Adrenal gland (tissue), 12 donors: ENCODE data around the gene RBM44. TPM values are rescaled to one million over a fixed set of nuclear protein-coding genes. Genes with fewer than 3 reads are reported as not detected.

ENCODE experiments used
- DNase-seq, 7 donors: peaks; one replicate each; pipeline ENCODE4 v3.0.0-alpha.2; 2019 to 2020
- H3K27ac ChIP-seq, 5 donors: fragments of 200-600 bp; sonication (generic) in 4 of 5; 1 replicate in 3 of 5; 2 replicates in 2 of 5; pipeline versions ENCODE4 v1.5.1 to v1.8.0; 2016 to 2020; ENCODE audit warnings: mild to moderate bottlenecking in 1 of 5
- H3K27me3 ChIP-seq: fragments of 200-600 bp; 2 replicates; pipeline ENCODE4 v1.8.0; 2021
- H3K36me3 ChIP-seq, 2 donors: fragments of 200-600 bp; replicated peaks in 1 of 2; 1 replicate in 1 of 2; 2 replicates in 1 of 2; pipeline versions ENCODE4 v1.5.1 to v1.8.0; 2018 to 2022
- H3K4me1 ChIP-seq, 2 donors: fragments of 200-600 bp; replicated peaks in 1 of 2; 1 replicate in 1 of 2; 2 replicates in 1 of 2; pipeline versions ENCODE4 v1.5.1 to v1.8.0; 2018 to 2021
- H3K4me3 ChIP-seq, 4 donors: fragments of 200-600 bp; sonication (generic) in 3 of 4; one replicate each; pipeline ENCODE4 v1.5.1; 2016 to 2018
- H3K9me3 ChIP-seq, 3 donors: fragments of 200-600 bp; sonication (generic) in 1 of 3; replicated peaks in 1 of 3; 1 replicate in 2 of 3; 2 replicates in 1 of 3; pipeline versions ENCODE4 v1.5.1 to v1.8.0; 2016 to 2021
- POLR2A ChIP-seq, 2 donors: fragments of 450-650 bp; IDR thresholded peaks; one replicate each; pipeline ENCODE4 v1.6.1; 2017; ENCODE audit warnings: antibody characterized with exemption in 2 of 2, mild to moderate bottlenecking in 2 of 2, moderate library complexity in 1 of 2
- WGBS, 4 donors: extraction: QIAGEN DNeasy Blood & Tissue Kit in 2 of 4; methylation state at CpG; one replicate each; pipeline versions ENCODE4 v1.1.5 to v1.1.7; 2013 to 2017; 5-methylcytosine and 5-hydroxymethylcytosine counted together
- intact Hi-C, 2 donors: fragments of 100-400 bp; cut with DNase I; formaldehyde crosslinking; loops; one replicate each; pipeline versions ENCODE4 v1.14.1 to v1.15.0; 2022 to 2023
- polyA plus RNA-seq, 3 donors: library from polyadenylated mRNA; stranded (reverse); fragments of 200-250 nt in 2 of 3; fragments of 350-450 nt in 1 of 3; fragmentation: Illumina TruSeq in 1 of 3; extraction: RNeasy Lipid Tissue Mini Kit (QIAGEN cat#74804) in 1 of 3; gene quantifications; one replicate each; pipeline ENCODE4 v1.2.3, GENCODE V29; 2013 to 2014
- total RNA-seq, 9 donors: library from RNA; depleted of rRNA in 4 of 9; stranded (reverse); fragments of >200 nt in 4 of 9; fragments of 120-200 nt in 1 of 9; fragmentation: NEBNext Ultra II Directional in 1 of 9; extraction: Animal tissue kit (Norgen Biotek cat#: 25700) in 1 of 9; gene quantifications; one replicate each; pipeline versions ENCODE4 v1.1.0 to v1.2.4, GENCODE V29; 2013 to 2023
- TF ChIP-seq, protein P1 (sequence below), 6 experiments: fragments of 450-650 bp in 4 of 6; fragments of 200-600 bp in 2 of 6; sonication (generic) in 1 of 6; IDR thresholded peaks; 1 replicate in 5 of 6; 2 replicates in 1 of 6; pipeline versions ENCODE4 v1.5.1 to v1.8.0; 2016 to 2021; ENCODE audit warnings: antibody characterized with exemption in 6 of 6, mild to moderate bottlenecking in 2 of 6, moderate library complexity in 1 of 6
- donor health status: healthy with polysubstance abuse.
- donor health status: Bipolar disorder and iron deficiency.
- donor health status: DM: yes; HTN: yes; CAD: no.
- donor health status: DM: no; HTN: no; CAD: no.
- donor health status: DM: no; HTN: no; CAD: no.
- donor health status: DM: yes; HTN: yes; CAD: no.

RBM44 gene
- total and polyA plus RNA-seq, 12 donors = 0.15 to 0.72 (median 0.30) TPM; not detected in 1

DNA sequence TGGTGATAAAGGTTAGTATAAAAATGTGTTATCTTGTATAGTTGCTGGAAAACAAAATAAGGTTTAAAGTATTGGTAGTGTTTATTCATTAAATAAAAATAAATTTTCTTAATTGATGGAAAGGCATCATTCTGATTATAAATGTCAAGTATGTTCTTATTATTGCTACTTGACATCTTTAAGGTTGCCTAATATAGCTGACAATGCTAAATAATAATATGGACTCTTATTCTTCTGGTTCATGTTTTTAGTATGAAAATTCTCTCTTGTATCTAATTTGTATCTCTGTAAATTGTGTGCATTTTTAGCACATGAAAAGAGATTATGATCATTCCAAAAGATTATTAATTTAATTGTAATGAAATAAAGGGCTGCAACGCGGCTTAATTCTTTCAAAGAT is 25.0 kb downstream of the RBM44 start:
- intact Hi-C loops = no loop called here
- 89 to 97% (median 94%) methylated on average over 2 of the region's 2 CpGs for WGBS, 4 donors
- Histone ChIP-seq H3K9me3 (peaks cover 0 to 4% (median 0%) of the 10 kb centered on the region in 3 donors), H3K36me3 (no peaks in the 10 kb centered on the region), H3K27me3 (no peaks in the 10 kb centered on the region), H3K4me1 (no peaks in the 10 kb centered on the region), H3K4me3 (no peak overlapping the region), H3K27ac (no peak overlapping the region)
- DNase-seq = no peak
- TF ChIP-seq, protein P1, sequence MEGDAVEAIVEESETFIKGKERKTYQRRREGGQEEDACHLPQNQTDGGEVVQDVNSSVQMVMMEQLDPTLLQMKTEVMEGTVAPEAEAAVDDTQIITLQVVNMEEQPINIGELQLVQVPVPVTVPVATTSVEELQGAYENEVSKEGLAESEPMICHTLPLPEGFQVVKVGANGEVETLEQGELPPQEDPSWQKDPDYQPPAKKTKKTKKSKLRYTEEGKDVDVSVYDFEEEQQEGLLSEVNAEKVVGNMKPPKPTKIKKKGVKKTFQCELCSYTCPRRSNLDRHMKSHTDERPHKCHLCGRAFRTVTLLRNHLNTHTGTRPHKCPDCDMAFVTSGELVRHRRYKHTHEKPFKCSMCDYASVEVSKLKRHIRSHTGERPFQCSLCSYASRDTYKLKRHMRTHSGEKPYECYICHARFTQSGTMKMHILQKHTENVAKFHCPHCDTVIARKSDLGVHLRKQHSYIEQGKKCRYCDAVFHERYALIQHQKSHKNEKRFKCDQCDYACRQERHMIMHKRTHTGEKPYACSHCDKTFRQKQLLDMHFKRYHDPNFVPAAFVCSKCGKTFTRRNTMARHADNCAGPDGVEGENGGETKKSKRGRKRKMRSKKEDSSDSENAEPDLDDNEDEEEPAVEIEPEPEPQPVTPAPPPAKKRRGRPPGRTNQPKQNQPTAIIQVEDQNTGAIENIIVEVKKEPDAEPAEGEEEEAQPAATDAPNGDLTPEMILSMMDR (IDR thresholded peaks at IDR 0.05) = no peak
- TF ChIP-seq POLR2A (IDR thresholded peaks at IDR 0.05) = no peak

DNA sequence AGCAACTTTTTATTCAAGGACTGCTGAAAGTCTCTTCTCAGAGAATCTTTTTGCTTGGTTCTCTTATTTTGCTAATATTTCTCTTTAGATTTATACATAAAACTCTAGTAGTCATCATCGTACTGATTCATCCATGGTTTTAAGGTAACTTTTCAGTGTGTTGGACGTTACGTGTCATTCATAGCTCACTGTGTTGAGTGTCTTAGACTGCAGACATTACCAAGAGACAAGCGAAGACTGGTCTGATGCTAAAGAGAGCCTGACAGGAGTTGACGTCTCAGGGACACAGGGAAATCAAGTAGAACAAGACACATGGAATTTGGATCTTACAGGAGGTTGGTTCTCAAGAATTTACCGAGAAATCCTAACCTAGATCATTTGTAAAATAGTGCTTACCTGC is 25.5 kb downstream of the RBM44 start:
- no peak overlapping the region for H3K27ac ChIP-seq
- no peaks in the 10 kb centered on the region for H3K4me1 ChIP-seq
- peaks cover 0 to 4% (median 0%) of the 10 kb centered on the region in 3 donors for H3K9me3 ChIP-seq
- TF ChIP-seq POLR2A (IDR thresholded peaks at IDR 0.05) = no peak
- TF ChIP-seq, protein P1 (IDR thresholded peaks at IDR 0.05) = no peak
- 85 to 90% (median 86%) methylated on average over 6 of the region's 6 CpGs for WGBS, 4 donors
- H3K4me3 ChIP-seq = no peak overlapping the region
- no peaks in the 10 kb centered on the region for H3K36me3 ChIP-seq
- intact Hi-C loops = no loop called here
- no peaks in the 10 kb centered on the region for H3K27me3 ChIP-seq
- no peak for DNase-seq

DNA sequence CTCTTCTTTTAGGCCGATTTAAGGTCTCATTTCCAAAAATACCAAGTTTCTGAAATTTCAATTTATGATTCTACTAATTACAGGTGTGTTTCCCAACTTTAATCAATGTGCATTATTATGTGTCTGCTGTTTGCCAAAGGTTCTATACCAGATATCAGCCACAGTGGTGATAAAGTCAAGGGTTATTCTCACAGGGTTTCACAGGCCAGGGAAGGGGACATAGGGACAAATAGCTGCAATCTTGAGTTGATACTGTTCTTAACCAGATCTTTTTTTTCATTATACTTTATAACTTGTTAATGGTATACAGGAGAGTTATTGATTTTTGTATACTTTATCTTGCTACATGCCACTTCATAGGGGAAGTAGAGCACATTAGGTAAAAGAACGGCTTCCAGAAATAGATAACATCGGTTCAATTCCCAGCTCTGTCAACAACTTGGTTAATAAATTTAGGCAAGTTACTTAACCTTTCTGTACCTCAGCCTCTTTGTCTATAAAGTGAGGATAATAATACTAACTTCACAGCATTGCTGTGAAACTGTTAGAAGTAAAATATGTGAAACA is 28.9 kb downstream of the RBM44 start:
- Histone ChIP-seq H3K9me3 (no peaks in the 10 kb centered on the region), H3K36me3 (no peaks in the 10 kb centered on the region), H3K4me3 (no peak overlapping the region), H3K27ac (no peak overlapping the region), H3K4me1 (no peaks in the 10 kb centered on the region), H3K27me3 (no peaks in the 10 kb centered on the region)
- DNase-seq = no peak
- no peak for TF ChIP-seq POLR2A (IDR thresholded peaks at IDR 0.05)
- TF ChIP-seq, protein P1 (IDR thresholded peaks at IDR 0.05) = no peak
- 88 to 90% (median 89%) methylated on average over 3 of the region's 3 CpGs for WGBS, 4 donors
- intact Hi-C loops = no loop called here

DNA sequence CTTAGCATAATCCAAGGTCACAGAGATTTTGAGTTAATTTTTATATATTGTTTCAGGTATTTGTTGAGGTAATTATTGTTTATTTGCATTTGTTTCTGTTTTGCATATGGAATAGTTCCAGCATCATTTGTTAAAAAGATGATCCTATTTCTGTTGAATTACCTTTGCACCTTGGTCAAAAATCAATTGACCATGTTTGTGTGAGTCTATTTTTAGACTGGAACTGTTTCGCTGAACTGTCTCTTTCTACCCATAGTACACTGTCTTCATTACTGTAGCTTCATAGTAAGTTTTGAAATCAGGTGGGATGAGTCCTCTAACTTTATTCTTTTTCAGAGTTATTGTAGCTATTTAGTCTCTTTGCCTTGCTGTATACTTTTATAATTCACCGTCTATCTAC is 31.9 kb downstream of the RBM44 start:
- Histone ChIP-seq H3K4me3 (no peak overlapping the region), H3K4me1 (no peaks in the 10 kb centered on the region), H3K9me3 (no peaks in the 10 kb centered on the region), H3K36me3 (no peaks in the 10 kb centered on the region), H3K27me3 (no peaks in the 10 kb centered on the region), H3K27ac (no peak overlapping the region)
- intact Hi-C loops = no loop called here
- DNase-seq = no peak
- 87 to 93% (median 92%) methylated on average over 2 of the region's 2 CpGs for WGBS, 4 donors
- TF ChIP-seq POLR2A (IDR thresholded peaks at IDR 0.05) = no peak
- TF ChIP-seq, protein P1 (IDR thresholded peaks at IDR 0.05) = no peak
